ENCODE results near the gene RPL15.

- no peak for TF ChIP-seq CTCF (IDR thresholded peaks at IDR 0.05; ENCODE audit: insufficient read depth, low read depth, low read length)
- TF ChIP-seq EZH2 (IDR thresholded peaks at IDR 0.05; ENCODE audit: insufficient read depth, low read length), result no peak
Observed at GRCh38 chr3:23923786-23924185, 6.9 kb downstream of the RPL15 start.

All from astrocyte (in vitro differentiated cells and primary cell).